Omental fat pad (tissue), 4 donors: ENCODE data around the gene DAP3. TPM values are rescaled to one million over a fixed set of nuclear protein-coding genes. Genes with fewer than 3 reads are reported as not detected.
"Not testable (repeated sequence)": the region's sequence is repeated elsewhere in the genome, so short reads cannot be mapped to it uniquely, and the experiment has no call there.

ENCODE experiments used
- ATAC-seq: fragments of 150-250 bp; one replicate; pipeline ENCODE4 v1.9.1; 2016; ENCODE audit warnings: mild to moderate bottlenecking, moderate library complexity; ENCODE audit not compliant: low FRiP score
- DNase-seq: peaks from one replicate; pipeline ENCODE4 v3.0.0-alpha.2; 2019; ENCODE audit warnings: low spot score
- CTCF ChIP-seq, 3 donors: fragments of 450-650 bp; IDR thresholded peaks; one replicate each; pipeline ENCODE4 v1.5.1; 2016 to 2017; ENCODE audit warnings: antibody characterized with exemption in 3 of 3, mild to moderate bottlenecking in 3 of 3, moderate library complexity in 2 of 3
- total RNA-seq, 4 donors: library from RNA; depleted of rRNA; stranded (reverse); fragments of >200 nt; gene quantifications; one replicate each; pipeline ENCODE4 v1.1.0, GENCODE V29; 2016

Gene DAP3
- total RNA-seq, 4 donors from 2014 or later: 118 to 170 (median 132) TPM

- no peak for DNase-seq
- no peak for ATAC-seq
- TF ChIP-seq CTCF (IDR thresholded peaks at IDR 0.05): no peak
Observed at GRCh38 chr1:155669233-155670162, 19.4 kb upstream of the DAP3 start.

GRCh38 chr1:155671750-155672149 lies 17.1 kb upstream of the DAP3 start:
- ATAC-seq (no peak), DNase-seq (no peak)
- no peak for TF ChIP-seq CTCF (IDR thresholded peaks at IDR 0.05)

- ATAC-seq (no peak), DNase-seq (no peak)
- no peak for TF ChIP-seq CTCF (IDR thresholded peaks at IDR 0.05)
Observed at GRCh38 chr1:155673003-155673402, 15.9 kb upstream of the DAP3 start.

- no peak for DNase-seq
- no peak for TF ChIP-seq CTCF (IDR thresholded peaks at IDR 0.05)
Observed at GRCh38 chr1:155678027-155678426, 10.9 kb upstream of the DAP3 start.

GRCh38 chr1:155678992-155679391 lies 9.9 kb upstream of the DAP3 start:
- DNase-seq, ATAC-seq: not testable (repeated sequence)

More at GRCh38 chr1:155678027-155678426, 10.9 kb upstream of the DAP3 start:
- no peak for ATAC-seq

GRCh38 chr1:155680531-155680930 lies 8.4 kb upstream of the DAP3 start:
- ATAC-seq (no peak), DNase-seq (no peak)
- no peak for TF ChIP-seq CTCF (IDR thresholded peaks at IDR 0.05)

- no peak for TF ChIP-seq CTCF (IDR thresholded peaks at IDR 0.05)
- no peak for DNase-seq
- ATAC-seq: no peak
Observed at GRCh38 chr1:155681776-155682175, 7.1 kb upstream of the DAP3 start.

- ATAC-seq: peak; percentile 68
- not testable (repeated sequence) for DNase-seq
Observed at GRCh38 chr1:155687705-155688323, 1.1 kb upstream of the DAP3 start.
